Measurements from ENCODE around the gene ERCC4.
"Not testable (repeated sequence)": the region's sequence is repeated elsewhere in the genome, so short reads cannot be mapped to it uniquely, and the experiment has no call there.

ERCC4 gene

DNA sequence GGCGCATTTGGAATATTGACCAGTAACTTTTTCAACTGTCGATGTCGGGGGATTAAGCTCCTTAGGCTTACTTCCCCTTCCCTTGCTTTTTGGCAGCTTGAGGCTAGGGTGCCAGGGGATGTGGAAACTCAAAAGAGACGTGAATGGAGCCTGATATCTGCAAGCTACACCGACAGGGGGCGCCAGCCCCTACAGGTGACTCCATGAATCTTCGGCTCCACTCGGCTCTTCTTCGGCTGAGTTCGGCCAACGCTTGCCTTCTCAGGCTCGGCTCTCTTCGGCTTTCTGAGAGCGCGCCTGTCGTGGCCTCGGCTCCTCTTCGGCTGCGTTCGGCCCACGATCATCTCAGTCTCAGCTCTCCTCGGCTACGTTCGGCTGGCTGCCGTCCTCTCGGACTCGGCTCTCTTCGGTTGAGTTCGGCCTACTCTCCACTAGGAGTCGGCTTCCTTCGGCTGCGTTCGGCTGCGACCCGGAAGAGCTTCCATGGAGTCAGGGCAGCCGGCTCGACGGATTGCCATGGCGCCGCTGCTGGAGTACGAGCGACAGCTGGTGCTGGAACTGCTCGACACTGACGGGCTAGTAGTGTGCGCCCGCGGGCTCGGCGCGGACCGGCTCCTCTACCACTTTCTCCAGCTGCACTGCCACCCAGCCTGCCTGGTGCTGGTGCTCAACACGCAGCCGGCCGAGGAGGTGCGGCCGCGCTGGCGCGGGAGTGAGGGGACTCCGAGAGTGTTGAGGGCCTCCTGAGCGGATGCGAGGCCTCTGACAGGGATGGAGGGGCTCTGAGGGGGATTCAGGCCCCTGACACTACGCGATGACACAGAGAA, at the start of gene ERCC4:
Gene ERCC4 (plus strand): TSS at position 472 of the 827 bp plus-strand sequence. CDS start 12 bp downstream, at position 484.
- DNase-seq, result peak; percentile 88 to 100 (median 97)

DNA sequence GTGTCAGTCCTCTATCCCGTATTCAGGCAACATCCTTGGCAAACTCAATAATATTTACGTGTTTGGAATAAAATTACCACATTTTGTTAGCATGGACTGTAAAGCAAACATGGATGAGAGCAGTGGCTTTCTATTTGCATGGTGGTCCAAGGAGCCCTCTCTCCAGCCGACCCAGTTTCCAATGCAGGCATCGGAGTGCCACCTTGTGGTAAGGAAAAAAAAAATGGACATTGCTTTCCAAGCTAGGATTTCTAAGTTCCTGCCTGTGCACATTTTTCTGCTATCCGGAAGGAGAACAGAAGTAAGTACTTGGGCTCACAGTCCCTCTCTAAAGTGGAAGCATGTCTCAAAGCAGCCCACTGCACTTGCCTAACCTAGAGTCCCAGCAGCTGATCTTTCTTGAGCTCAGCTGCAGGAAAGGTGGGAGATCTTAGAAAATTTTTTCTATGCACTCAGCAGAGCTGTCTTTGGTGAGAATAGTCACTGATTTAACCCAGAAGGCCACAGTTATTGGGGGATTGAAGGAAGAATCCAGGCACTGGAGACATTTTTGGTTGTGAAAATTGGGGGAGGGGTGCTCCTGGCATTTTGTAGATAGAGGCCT, 46.0 kb upstream of the ERCC4 start:
- peak in 7 of 56 donors; percentile 0 to 22 (median 1) for DNase-seq

DNA sequence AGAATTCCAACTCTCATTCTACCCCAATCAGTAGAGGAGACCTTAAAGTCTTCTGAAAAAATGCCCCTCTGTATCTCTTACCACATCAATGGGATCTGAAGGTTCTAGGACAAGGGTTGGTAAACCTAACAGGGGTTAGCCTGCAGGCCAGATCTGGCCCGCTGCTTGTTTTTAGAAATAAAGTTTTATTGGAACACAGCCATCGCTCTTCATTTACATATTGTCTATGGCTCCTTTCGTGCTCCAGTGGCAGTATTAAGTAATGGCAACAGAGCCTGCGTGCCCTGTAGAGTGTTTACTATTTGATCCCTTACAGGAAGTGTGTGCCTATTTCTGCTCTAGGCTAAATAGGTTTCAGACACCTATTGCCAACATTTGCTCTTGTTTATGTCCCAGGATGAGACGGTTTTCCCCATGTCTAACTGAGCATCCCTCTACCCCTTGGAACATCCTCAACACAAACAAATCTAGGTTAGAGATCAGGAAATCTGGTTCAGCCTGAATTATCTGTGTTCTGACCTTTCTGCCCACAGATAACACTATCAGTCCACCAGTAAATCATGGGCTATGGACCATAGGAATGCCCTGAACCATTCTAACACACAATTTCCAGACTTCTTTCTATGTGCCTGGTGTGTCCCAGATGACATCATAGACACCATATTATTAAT, 44.2 kb upstream of the ERCC4 start:
- DNase-seq, result no peak

DNA sequence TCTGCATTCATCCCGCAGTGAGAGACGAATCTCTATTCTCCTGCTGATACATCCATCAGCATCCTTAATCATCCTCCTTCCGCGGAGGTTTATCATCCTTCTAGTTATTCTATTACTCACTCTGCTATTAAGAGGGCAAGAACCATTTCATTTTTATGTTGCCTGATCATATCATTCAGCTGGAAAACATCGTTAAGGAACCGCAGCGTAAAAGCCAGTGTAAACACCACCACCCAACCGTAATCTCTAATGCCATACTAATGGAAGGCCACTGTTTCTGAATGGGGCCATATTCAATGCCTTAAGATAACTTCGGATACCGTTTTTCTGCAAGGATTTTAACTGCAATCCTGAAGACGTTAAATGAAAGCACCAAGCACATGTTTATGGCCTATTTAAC, 36.7 kb upstream of the ERCC4 start:
- DNase-seq, result no peak

DNA sequence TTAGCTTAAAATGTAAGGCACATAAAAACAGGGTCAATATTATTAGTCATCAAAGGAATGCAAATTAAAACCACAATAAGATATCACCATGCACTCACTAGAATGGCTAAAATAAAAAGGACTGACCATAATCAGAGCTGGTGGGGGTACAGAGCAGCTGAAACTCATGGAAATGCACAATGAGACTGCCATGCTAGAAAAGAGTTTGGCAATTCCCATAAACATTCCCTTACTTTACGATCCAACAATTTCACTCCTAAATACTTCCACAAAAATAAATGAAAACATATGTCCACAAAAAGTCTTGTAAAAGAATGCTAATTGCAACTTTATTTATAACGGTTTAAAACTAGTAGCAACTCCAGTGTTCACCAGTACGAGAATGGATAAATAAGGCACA, 36.1 kb upstream of the ERCC4 start:
- DNase-seq, result no peak

DNA sequence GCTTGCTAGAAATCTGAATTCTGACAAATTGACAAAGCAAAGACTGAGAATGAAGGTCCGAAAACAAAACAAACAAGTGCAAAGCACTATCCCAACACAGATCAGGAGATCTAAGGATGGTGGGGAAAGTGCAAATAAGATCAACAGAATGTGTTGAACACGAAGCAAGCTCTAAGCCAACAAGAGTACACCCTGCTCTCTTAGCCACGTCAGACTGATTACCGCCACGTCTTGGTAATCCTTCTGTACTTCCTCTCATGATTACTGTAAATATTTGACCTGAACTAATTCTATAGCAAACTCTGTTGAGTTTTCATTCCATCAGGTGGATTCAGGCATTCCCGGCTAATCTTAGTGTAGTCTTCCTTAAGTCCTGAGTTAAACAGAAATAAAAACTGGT, 34.3 kb upstream of the ERCC4 start:
- DNase-seq, result no peak

DNA sequence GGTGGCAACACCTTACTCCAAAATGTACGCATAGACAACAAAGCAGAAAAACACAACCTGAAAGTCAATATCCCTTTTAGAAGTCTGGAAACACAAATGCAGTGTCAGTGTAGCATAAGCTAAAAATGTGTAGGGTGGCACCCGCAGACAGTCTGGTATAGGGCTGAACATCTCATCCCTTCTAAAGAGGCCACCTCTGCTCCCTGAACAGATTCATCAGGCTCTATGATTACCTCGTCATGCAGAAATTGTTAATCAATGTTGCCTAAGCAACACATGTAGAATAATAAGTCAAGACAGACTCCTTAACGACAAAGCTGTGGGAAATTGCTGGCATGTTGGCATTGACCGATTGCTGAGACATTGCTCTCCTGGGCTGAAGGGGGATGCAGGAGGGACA, 33.3 kb upstream of the ERCC4 start:
- no peak for DNase-seq

DNA sequence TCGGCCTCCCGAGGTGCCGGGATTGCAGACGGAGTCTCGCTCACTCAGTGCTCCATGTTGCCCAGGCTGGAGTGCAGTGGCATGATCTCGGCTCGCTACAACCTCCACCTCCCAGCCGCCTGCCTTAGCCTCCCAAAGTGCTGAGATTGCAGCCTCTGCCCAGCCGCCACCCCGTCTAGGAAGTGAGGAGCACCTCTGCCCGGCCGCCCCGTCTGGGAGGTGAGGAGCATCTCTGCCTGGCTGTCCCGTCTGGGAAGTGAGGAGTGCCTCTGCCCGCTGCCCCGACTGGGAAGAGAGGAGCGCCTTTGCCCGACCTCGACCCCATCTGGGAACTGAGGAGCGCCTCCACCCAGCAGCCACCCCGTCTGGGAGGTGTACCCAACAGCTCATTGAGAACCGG, 30.6 kb upstream of the ERCC4 start:
- not testable (repeated sequence) for DNase-seq

DNA sequence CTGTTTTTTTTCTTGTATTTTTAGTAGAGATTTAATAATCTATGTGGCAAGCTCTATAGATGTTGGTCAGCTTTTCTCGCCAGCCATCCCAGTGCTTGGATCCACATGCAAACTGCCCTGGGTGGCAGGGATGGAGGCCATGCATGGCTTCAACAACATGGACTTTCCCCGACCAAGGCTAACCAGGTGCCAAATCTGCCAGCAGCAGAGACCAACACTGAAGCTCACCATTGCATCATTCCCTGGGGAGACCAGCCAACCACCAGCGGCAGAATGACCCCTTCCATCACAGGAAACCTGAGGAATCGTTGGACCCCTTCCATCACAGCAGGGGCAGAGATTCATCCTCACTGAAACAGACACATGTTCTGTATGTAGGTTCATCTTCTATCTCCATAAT, 27.7 kb upstream of the ERCC4 start:
- DNase-seq, result no peak

DNA sequence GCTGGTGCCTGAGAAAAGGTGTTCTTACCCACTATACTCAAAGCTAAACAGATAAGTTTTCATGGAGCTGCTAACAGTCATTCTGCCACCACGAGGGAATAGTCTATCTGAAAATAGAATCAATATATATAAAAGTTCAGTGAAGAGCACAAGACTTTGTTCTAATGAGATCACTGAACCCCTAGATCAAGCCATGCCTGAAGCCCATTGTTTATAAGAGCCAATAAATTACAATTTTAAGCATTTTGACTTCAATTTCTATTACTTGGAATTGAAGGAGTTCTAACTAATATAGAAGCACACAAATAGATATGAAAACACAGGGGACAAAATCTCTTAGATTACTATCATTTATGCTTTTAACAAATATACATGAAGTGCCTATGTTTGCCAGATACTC, 24.4 kb upstream of the ERCC4 start:
- DNase-seq, result no peak

DNA sequence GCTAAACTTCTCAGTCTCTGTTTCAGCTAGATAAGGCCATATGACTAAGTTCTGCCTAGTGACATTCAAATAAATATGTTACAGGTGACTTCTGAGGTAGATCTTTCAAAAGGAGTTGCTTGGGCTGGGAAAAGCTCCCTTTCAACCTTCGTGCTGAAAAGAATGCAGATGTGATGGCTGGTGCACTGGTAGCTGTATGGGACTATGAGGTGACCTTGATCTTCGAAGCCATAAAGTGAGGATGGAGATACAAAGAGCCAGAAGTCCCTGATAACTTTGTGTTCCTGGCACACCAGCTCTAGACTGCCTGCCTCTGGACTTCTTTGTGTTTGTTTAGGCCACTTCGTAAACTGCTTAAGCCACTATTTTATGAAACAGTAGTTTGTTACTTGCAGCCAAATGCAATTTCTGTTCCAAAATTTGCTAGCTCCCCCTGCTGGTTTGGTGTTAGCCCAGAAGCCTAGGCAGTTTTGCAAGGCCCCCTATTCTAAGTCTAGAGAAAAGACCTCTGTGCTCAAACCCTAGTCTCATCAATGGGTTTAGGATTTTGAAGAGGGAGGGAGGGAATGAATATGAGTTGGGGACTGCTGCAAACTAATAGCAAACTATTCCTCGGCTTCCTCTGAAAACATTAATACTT, 23.3 kb upstream of the ERCC4 start:
- no peak for DNase-seq

DNA sequence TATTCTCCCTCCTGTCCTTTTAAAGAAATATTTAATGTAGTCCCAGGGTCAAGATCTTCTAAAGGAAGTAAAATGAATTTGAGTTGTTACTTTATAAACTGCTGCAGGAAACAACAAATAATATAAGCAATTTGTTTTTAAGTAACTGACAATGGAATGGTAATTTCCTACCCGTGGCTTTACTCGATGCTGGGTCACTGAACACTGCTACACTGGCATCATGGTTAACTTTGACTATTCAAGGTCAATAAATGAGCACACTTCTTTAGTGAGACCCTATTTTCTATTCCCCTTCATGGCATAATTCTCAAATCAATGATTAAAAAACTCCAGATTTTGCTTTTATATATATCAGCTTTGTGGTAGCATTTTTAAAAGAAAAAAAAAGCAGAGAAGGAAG, 22.1 kb upstream of the ERCC4 start:
- no peak for DNase-seq

DNA sequence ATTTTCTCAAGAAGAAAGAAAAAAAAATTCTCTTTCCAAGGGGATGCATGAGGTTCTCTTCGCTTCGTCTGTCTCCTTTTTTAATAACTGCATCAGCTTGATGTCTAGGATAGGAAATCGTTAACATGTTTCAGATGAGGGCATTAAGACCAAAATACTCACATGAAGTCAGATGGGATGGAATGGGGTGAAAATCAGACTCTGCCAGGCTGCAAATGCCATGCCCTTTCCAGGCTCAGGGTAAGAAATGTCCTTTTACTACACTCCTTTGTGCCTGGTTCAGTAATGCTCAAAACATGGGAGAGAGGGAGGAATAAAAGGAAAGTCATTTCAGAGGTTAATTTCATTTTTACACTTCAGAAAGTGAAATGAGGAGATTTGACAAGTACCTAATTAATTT, 21.7 kb upstream of the ERCC4 start:
- DNase-seq, result no peak

DNA sequence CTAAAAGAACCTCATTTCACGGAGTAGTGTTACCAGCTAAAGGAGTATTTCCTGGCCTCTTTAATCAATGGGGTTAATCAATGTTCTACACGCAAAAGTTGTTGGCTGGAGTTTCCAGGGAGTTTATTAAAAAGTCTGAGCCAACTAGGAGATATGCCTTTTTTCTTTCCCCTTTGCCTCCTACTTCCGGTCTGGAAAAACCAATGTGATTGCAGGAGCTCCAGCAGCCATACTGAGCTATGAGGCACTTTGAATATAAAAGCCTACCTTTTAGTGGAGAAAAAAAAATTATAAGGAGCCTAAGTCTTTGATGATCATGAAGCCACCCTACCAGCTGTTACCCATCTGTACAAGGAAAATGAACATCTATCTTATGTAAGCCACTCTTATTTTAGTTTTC, 17.9 kb upstream of the ERCC4 start:
- no peak for DNase-seq

DNA sequence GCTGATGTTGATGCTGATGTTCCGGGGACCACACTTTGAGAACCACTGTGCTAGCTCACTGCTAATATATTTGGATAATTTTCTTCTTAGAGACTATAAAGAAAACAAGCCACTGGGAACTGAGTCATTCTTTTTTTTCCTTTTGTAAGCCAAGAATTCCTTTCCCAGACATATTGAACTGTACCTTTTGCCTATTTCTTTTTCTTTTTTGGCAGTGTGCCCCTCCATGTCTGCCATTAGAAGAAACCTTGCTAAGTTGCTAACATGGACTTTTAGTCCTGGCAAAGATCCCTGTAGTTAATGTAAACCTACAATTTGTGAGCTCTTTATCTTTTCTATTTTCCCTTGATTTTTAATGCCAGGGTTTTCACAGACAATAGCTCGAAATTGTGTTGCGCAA, 17.3 kb upstream of the ERCC4 start:
- no peak for DNase-seq

DNA sequence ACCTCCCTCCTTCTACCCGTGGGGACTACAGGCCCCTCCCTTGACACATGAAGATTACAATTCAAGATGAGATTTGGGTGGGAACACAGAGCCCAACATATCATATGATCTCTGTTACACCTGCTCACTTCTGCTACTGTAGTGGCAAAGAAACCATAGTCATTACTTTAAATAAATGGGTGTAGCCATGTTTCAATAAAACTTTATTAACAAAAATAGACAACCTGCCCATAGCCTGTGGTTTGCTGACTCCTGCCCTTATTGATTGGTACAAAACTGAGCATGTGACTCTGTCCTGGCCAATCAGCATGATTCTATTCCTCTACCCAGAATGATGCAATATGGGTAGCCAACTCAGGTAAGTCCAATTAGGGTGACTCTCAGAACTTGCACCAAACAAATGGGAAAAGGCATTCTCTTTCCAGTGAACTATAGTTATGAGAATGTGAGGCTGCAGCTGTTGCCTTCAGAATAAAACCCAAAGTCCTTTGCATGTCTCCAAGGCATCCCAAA, 15.7 kb upstream of the ERCC4 start:
- no peak for DNase-seq

DNA sequence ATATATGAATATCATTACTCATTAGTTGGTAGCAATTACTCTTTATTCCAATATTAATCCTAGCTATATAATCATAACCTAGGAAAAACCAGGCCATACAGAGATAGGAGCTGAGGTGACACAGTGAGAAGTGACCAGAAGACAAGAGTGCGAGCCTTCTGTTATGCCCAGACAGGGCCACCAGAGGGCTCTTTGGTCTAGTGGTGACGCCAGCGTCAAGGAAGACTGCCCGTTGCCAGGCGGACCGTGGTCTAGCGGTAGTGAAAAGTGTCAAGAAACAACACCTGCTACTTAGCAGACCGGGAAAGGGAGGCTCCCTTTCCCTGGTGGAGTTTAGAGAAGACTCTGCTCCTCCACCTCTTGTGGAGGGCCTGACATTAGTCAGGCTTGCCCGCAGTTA, 15.1 kb upstream of the ERCC4 start:
- DNase-seq, result peak in 6 of 56 donors; percentile 0 to 7 (median 2)

DNA sequence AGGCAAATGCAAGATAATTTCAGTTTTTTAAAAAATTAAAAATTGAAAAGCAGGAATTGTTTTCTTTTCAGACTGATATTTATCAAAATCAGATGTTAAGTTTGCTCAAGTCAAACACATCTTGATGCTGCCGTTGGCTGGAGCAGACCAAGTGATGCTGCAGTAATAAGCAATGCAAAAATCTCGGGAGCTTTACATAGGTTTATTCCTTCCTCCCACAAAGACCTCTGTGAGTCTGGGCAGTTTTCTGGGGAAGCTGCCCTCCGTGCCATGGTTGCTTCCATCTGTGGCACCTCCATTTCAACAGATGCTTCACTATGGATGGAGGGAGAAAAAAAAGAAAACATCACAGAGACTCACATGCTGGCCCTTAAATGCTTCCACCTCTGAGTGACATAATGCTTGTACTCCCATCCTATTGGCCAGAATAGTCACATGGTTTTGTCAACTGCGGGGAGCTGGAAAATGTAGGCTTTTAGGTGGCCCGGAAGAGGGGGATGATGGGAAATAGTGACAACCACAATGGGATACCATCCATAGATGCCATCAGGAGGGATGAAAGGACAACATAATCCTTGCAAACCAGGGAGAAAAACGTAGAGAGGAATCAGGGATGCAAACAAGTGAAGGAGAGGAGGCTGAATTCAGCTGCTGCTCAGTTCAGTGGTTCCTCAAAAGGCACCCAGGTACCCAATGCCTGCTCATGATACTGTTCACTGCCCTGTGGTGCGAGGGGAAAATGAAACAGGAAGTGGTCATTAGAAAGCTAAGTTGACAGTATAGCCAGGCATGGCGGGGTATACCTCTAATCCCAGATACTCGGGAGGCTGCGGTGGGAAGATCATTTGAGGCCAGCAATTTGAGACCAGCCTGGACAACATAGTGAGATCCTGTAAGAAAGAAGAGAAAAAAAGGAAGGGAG, 13.5 kb upstream of the ERCC4 start:
- DNase-seq, result no peak

DNA sequence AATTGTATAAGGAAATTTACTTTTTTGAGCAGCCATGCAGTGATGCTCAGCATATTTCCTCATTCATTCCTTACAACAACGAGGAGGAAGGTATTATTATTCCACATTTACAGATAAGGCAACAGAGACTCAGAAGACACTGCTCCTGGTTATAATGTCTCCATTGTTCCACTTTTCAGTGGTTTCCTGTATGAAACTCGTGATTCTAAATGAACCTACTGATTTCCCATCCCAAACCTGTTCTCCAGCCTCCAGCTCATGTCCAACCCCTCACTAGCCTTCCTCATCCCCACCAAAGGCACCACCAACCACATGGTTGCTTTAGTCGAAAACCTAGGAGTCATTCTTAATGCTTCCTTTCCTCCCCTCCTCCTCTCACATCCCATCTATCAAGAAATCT, 12.5 kb upstream of the ERCC4 start:
- DNase-seq, result no peak

DNA sequence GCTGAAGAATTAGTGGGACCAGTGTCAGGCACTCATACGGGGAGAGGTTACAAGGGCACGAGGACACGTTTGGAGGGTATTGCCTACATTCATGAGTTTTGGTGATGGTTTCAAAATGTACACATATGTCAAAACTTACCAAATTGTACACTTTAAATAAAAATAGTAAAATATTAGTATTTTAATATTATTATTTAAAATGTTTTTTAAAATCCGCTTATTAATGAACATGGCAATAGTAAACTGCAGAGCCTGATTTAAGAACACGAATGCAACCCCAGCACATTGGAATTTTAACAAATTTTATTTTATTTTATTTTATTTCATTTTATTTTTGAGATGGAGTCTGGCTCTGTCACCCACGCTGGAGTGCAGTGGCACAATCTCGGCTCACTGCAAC, 10.9 kb upstream of the ERCC4 start:
- no peak for DNase-seq

DNA sequence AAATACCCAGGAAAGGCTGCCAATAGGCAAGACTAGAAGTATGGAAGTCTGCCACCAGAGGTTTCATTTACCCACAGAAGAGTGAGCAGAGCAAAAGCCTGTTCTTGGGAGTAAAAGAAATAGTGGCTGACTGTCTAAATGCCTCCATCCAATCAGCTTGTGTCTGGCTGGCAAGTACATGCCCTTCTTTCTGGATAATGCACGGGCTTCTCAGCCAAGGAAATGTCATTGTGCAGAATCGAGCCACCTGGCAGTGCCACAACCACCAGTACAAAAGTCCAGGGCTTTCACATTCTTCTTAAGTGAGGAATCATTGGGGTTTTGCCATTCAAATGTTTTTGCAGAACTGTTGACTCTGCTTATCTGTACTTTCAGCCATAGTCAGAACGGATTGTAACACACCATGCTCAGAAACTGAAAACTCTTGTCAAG, 10.1 kb upstream of the ERCC4 start:
- DNase-seq, result peak in 36 of 56 donors; percentile 2 to 75 (median 24)
